Gastroesophageal sphincter (tissue), 4 donors: ENCODE results near the gene GALT. TPM values are rescaled to one million over a fixed set of nuclear protein-coding genes. Genes with fewer than 3 reads are reported as not detected.

ENCODE experiments used
- ATAC-seq: fragments of 150-250 bp; one replicate; pipeline ENCODE4 v1.9.1; 2016; ENCODE audit warnings: mild to moderate bottlenecking, moderate library complexity
- H3K27ac ChIP-seq, 4 donors: fragments of 200-600 bp; sonication (generic) in 3 of 4; 1 replicate in 3 of 4; 2 replicates in 1 of 4; pipeline ENCODE4 v1.5.1; 2016 to 2019
- H3K27me3 ChIP-seq: fragments of 200-600 bp; sonication (generic); one replicate; pipeline ENCODE4 v1.5.1; 2019
- H3K36me3 ChIP-seq, 2 donors: fragments of 200-600 bp; sonication (generic); one replicate each; pipeline ENCODE4 v1.5.1; 2019; ENCODE audit warnings: control low read depth in 1 of 2
- H3K4me1 ChIP-seq, 3 donors: fragments of 200-600 bp; sonication (generic); 1 replicate in 2 of 3; 2 replicates in 1 of 3; pipeline ENCODE4 v1.5.1; 2016 to 2019; ENCODE audit warnings: control low read depth in 2 of 3
- H3K4me3 ChIP-seq, 2 donors: fragments of 200-600 bp; sonication (generic); one replicate each; pipeline ENCODE4 v1.5.1; 2019; ENCODE audit warnings: mild to moderate bottlenecking in 1 of 2, moderate library complexity in 1 of 2
- H3K9me3 ChIP-seq, 3 donors: fragments of 200-600 bp; sonication (generic); one replicate each; pipeline ENCODE4 v1.5.1; 2017 to 2019; ENCODE audit warnings: control low read depth in 2 of 3
- CTCF ChIP-seq, 4 experiments: fragments of 200-600 bp in 2 of 4; fragments of 450-650 bp in 2 of 4; sonication (generic) in 1 of 4; IDR thresholded peaks; one replicate each; pipeline ENCODE4 v1.5.1; 2017 to 2019; ENCODE audit warnings: antibody characterized with exemption in 4 of 4, mild to moderate bottlenecking in 2 of 4, moderate library complexity in 2 of 4
- EP300 ChIP-seq: sonication (generic); formaldehyde crosslinking; IDR thresholded peaks from one replicate; pipeline ENCODE4 v1.6.1; 2017; ENCODE audit warnings: antibody characterized with exemption, mild to moderate bottlenecking
- POLR2A ChIP-seq, 2 donors: fragments of 450-650 bp; IDR thresholded peaks; one replicate each; pipeline ENCODE4 v1.6.1; 2017; ENCODE audit warnings: antibody characterized with exemption in 2 of 2, mild to moderate bottlenecking in 2 of 2, moderate library complexity in 1 of 2
- POLR2AphosphoS5 ChIP-seq: sonication (generic); formaldehyde crosslinking; IDR thresholded peaks from one replicate; pipeline ENCODE4 v1.6.1; 2017; ENCODE audit warnings: antibody characterized with exemption
- WGBS, 2 donors: methylation state at CpG; one replicate each; pipeline ENCODE4 v1.1.5; 2018; ENCODE audit warnings: low coverage in 1 of 2; 5-methylcytosine and 5-hydroxymethylcytosine counted together
- total RNA-seq, 4 donors: library from RNA; depleted of rRNA; stranded (reverse); fragments of >200 nt; gene quantifications; one replicate each; pipeline ENCODE4 v1.1.0, GENCODE V29; 2016

GALT gene
- total RNA-seq, 4 donors from 2014 or later: 19.1 to 51.4 (median 25.7) TPM

GRCh38 chr9:34627716-34628655, 18.5 kb upstream of the GALT start:
- Histone ChIP-seq H3K27me3 (peaks cover 79% of the 10 kb centered on the region), H3K9me3 (no peaks in the 10 kb centered on the region), H3K4me3 (peak overlapping the region in 1 of 2 donors; percentile 53), H3K36me3 (no peaks in the 10 kb centered on the region), H3K27ac (no peak overlapping the region), H3K4me1 (peaks cover 0 to 37% (median 11%) of the 10 kb centered on the region in 3 donors)
- TF ChIP-seq CTCF (IDR thresholded peaks at IDR 0.05) (no peak), POLR2AphosphoS5 (no peak), EP300 (no peak), POLR2A (IDR thresholded peaks at IDR 0.05) (no peak)
- WGBS, 2 donors: 20 to 23% methylated on average over 4 to 9 of the region's 20 CpGs
- no peak for ATAC-seq

- no peaks in the 10 kb centered on the region for H3K9me3 ChIP-seq
- peaks cover 70% of the 10 kb centered on the region for H3K27me3 ChIP-seq
- no peaks in the 10 kb centered on the region for H3K36me3 ChIP-seq
- no peak within 1 kb of the TSS for H3K27ac ChIP-seq
- peak in 2 of 4 experiments; percentile 6 to 10 for TF ChIP-seq CTCF (IDR thresholded peaks at IDR 0.05)
- TF ChIP-seq EP300: no peak
- WGBS, 2 donors: 1% methylated on average over 10 to 19 of the region's 69 CpGs
- H3K4me3 ChIP-seq: peak within 1 kb of the TSS; percentile 12 to 53
- ATAC-seq: peak; percentile 81
- H3K4me1 ChIP-seq: peaks cover 0 to 32% (median 6%) of the 10 kb centered on the region in 3 donors
Observed at GRCh38 chr9:34628656-34629490, 17.6 kb upstream of the GALT start, which contains the start of gene ARID3C. TSS of gene ARID3C (minus strand) at chr9:34629066. CDS start at chr9:34628014, 1,052 bp downstream.

GRCh38 chr9:34629491-34629808, 17.0 kb upstream of the GALT start:
- H3K9me3 ChIP-seq: no peaks in the 10 kb centered on the region
- 30 to 37% methylated on average over 4 to 5 of the region's 5 CpGs for WGBS, 2 donors
- H3K27ac ChIP-seq: no peak overlapping the region
- H3K4me1 ChIP-seq: peaks cover 0 to 32% (median 6%) of the 10 kb centered on the region in 3 donors
- no peaks in the 10 kb centered on the region for H3K36me3 ChIP-seq
- peak overlapping the region in 1 of 2 donors; percentile 53 for H3K4me3 ChIP-seq
- peaks cover 64% of the 10 kb centered on the region for H3K27me3 ChIP-seq
- TF ChIP-seq EP300: no peak
- no peak for TF ChIP-seq POLR2A (IDR thresholded peaks at IDR 0.05)
- TF ChIP-seq CTCF (IDR thresholded peaks at IDR 0.05): no peak
- TF ChIP-seq POLR2AphosphoS5: no peak
- no peak for ATAC-seq

- WGBS, 2 donors: 30 to 35% methylated on average over 2 to 5 of the region's 5 CpGs
- Histone ChIP-seq H3K36me3 (peaks cover 0 to 10% of the 10 kb centered on the region in 2 donors), H3K4me3 (no peak overlapping the region), H3K9me3 (no peaks in the 10 kb centered on the region), H3K27me3 (peaks cover 53% of the 10 kb centered on the region), H3K4me1 (peaks cover 0 to 40% (median 6%) of the 10 kb centered on the region in 3 donors), H3K27ac (no peak overlapping the region)
- TF ChIP-seq CTCF (IDR thresholded peaks at IDR 0.05): no peak
- no peak for TF ChIP-seq POLR2AphosphoS5
- TF ChIP-seq EP300: no peak
- TF ChIP-seq POLR2A (IDR thresholded peaks at IDR 0.05): no peak
- no peak for ATAC-seq
Observed at GRCh38 chr9:34630402-34631154, 15.9 kb upstream of the GALT start.
